HG02642 (cell line): ENCODE data around the gene MTG2.

Experiments
- ATAC-seq: cut with Tn5 transposase; IDR thresholded peaks from one replicate; pipeline ENCODE4 v1.9.1; 2021; ENCODE audit warnings: mild to moderate bottlenecking; ENCODE audit not compliant: unreplicated experiment, poor library complexity

MTG2 gene

GRCh38 chr20:62161347-62161746 is 21.5 kb upstream of the MTG2 start:
- ATAC-seq = no peak

- ATAC-seq = no peak
Observed at GRCh38 chr20:62162765-62163484, 19.9 kb upstream of the MTG2 start.

- ATAC-seq = no peak
Observed at GRCh38 chr20:62163485-62163865, 19.4 kb upstream of the MTG2 start.

GRCh38 chr20:62163986-62164762 is 18.7 kb upstream of the MTG2 start:
- no peak for ATAC-seq

GRCh38 chr20:62164879-62165761 is 17.7 kb upstream of the MTG2 start:
- ATAC-seq = no peak

GRCh38 chr20:62165762-62166399 is 16.9 kb upstream of the MTG2 start:
- ATAC-seq = no peak

- no peak for ATAC-seq
Observed at GRCh38 chr20:62167474-62167873, 15.4 kb upstream of the MTG2 start.

- no peak for ATAC-seq
Observed at GRCh38 chr20:62168061-62168460, 14.8 kb upstream of the MTG2 start.

GRCh38 chr20:62168890-62169435 is 13.9 kb upstream of the MTG2 start:
- no peak for ATAC-seq

- ATAC-seq = no peak
Observed at GRCh38 chr20:62170536-62170935, 12.3 kb upstream of the MTG2 start.

GRCh38 chr20:62171245-62171644 is 11.6 kb upstream of the MTG2 start:
- ATAC-seq = no peak

GRCh38 chr20:62172666-62173065 is 10.2 kb upstream of the MTG2 start:
- ATAC-seq = no peak

GRCh38 chr20:62174021-62174804 is 8.6 kb upstream of the MTG2 start:
- ATAC-seq = no peak

GRCh38 chr20:62174870-62175624 is 7.8 kb upstream of the MTG2 start:
- ATAC-seq = no peak

- ATAC-seq = no peak
Observed at GRCh38 chr20:62175711-62176110, 7.1 kb upstream of the MTG2 start.

- ATAC-seq = no peak
Observed at GRCh38 chr20:62176866-62177265, 6.0 kb upstream of the MTG2 start.

GRCh38 chr20:62177307-62177706 is 5.5 kb upstream of the MTG2 start:
- ATAC-seq = no peak

- ATAC-seq = no peak
Observed at GRCh38 chr20:62178316-62179161, 4.3 kb upstream of the MTG2 start.
